ENCODE data around the gene PTPN6. TPM values are rescaled to one million over a fixed set of nuclear protein-coding genes. Genes with fewer than 3 reads are reported as not detected.
A peak's percentile ranks its signal among the peaks of the same experiment; 100 is the strongest.

Gene PTPN6
- total and polyA plus RNA-seq, 7 donors = 1.3 to 7.6 (median 3.6) TPM

- ATAC-seq (no peak), DNase-seq (no peak)
- intact Hi-C loops (cut with DNase I) = no loop called here
- Histone ChIP-seq H3K4me3 (no peak overlapping the region), H3K36me3 (ENCODE audit: insufficient read depth in 1 of 2, low read depth in 1 of 2) (peaks cover 36 to 100% of the 10 kb centered on the region in 2 donors), H3K27ac (peak overlapping the region; percentile 43), H3K4me1 (no peaks in the 10 kb centered on the region), H3K27me3 (ENCODE audit: insufficient read depth in 3 of 3, low read length in 2 of 3) (no peaks in the 10 kb centered on the region), H3K9me3 (no peaks in the 10 kb centered on the region)
- TF ChIP-seq CTCF (IDR thresholded peaks at IDR 0.05) = no peak
- WGBS, 3 donors = 51 to 76% (median 61%) methylated on average over 6 of the region's 6 CpGs
Measured at GRCh38 chr12:6979021-6979420, 27.9 kb downstream of the PTPN6 start.

GRCh38 chr12:6979453-6979852 is 28.3 kb downstream of the PTPN6 start:
- no peak for ATAC-seq
- Histone ChIP-seq H3K4me3 (no peak overlapping the region), H3K36me3 (ENCODE audit: insufficient read depth in 1 of 2, low read depth in 1 of 2) (peaks cover 36 to 100% of the 10 kb centered on the region in 2 donors), H3K9me3 (no peaks in the 10 kb centered on the region), H3K4me1 (no peaks in the 10 kb centered on the region), H3K27ac (no peak overlapping the region), H3K27me3 (ENCODE audit: insufficient read depth in 3 of 3, low read length in 2 of 3) (no peaks in the 10 kb centered on the region)
- 73 to 81% (median 77%) methylated on average over 3 of the region's 3 CpGs for WGBS, 3 donors
- intact Hi-C loops (cut with DNase I) = no loop called here
- no peak for DNase-seq
- TF ChIP-seq CTCF (IDR thresholded peaks at IDR 0.05) = no peak

GRCh38 chr12:6980075-6980474 is 28.9 kb downstream of the PTPN6 start:
- Histone ChIP-seq H3K4me3 (no peak overlapping the region), H3K27me3 (ENCODE audit: insufficient read depth in 3 of 3, low read length in 2 of 3) (no peaks in the 10 kb centered on the region), H3K27ac (no peak overlapping the region), H3K4me1 (no peaks in the 10 kb centered on the region), H3K9me3 (no peaks in the 10 kb centered on the region), H3K36me3 (ENCODE audit: insufficient read depth in 1 of 2, low read depth in 1 of 2) (peaks cover 32 to 97% of the 10 kb centered on the region in 2 donors)
- intact Hi-C loops (cut with DNase I) = no loop called here
- DNase-seq (no peak), ATAC-seq (no peak)
- WGBS, 3 donors = 95 to 97% (median 97%) methylated on average over 4 of the region's 4 CpGs
- TF ChIP-seq CTCF (IDR thresholded peaks at IDR 0.05) = no peak

GRCh38 chr12:6980740-6981139 is 29.6 kb downstream of the PTPN6 start:
- no peaks in the 10 kb centered on the region for H3K27me3 ChIP-seq (ENCODE audit: insufficient read depth in 3 of 3, low read length in 2 of 3)
- H3K4me3 ChIP-seq = no peak overlapping the region
- H3K9me3 ChIP-seq = no peaks in the 10 kb centered on the region
- ATAC-seq = peak in 3 of 4 donors; percentile 7 to 37 (median 25)
- DNase-seq = no peak
- H3K27ac ChIP-seq = no peak overlapping the region
- H3K4me1 ChIP-seq = no peaks in the 10 kb centered on the region
- H3K36me3 ChIP-seq (ENCODE audit: insufficient read depth in 1 of 2, low read depth in 1 of 2) = peaks cover 25 to 94% of the 10 kb centered on the region in 2 donors
- intact Hi-C loops (cut with DNase I) = no loop called here
- TF ChIP-seq CTCF (IDR thresholded peaks at IDR 0.05) = no peak
